K562 (cell line): ENCODE data around the gene ZNF300. TPM values are rescaled to one million over a fixed set of nuclear protein-coding genes. Genes with fewer than 3 reads are reported as not detected.

Experiments used
- ATAC-seq: fragments of 200-7000 bp; cut with Tn5 transposase; 3 replicates; pipeline ENCODE4 v1.9.1; 2020; ENCODE audit warnings: moderate library complexity
- BruUV-seq: library from RNA; stranded (reverse); fragments of 400-500 nt; replicated peaks from 2 replicates; lab custom pipeline; 2021; lab: Mats Ljungman, UMichigan
- CTCF ChIA-PET: fragments of 300-600 bp; formaldehyde crosslinking; extraction: SDS; loops from one replicate; lab custom pipeline; 2021; ENCODE audit warnings: low intra/inter-chr PET ratio; lab: Yijun Ruan, JAX
- POLR2A ChIA-PET: fragments of 300-600, 350-650 bp; sonication (Branson Sonifier 250); formaldehyde crosslinking; extraction: SDS; loops from one replicate; lab custom pipeline; 2021; ENCODE audit warnings: antibody characterized with exemption, inconsistent platforms; lab: Yijun Ruan, JAX
- DNase-seq, 4 experiments: peaks; one replicate each; pipeline versions ENCODE4 v3.0.0 to v3.0.0-alpha.2; 2011 to 2018; ENCODE audit warnings: low spot score in 3 of 4, mixed read lengths in 3 of 4; ENCODE audit errors: extremely low read depth in 1 of 4
- FAIRE-seq: peaks from 2 replicates; lab custom pipeline; 2011; peaks lifted over from hg19 to GRCh38; lab: Jason Lieb, UNC
- H2AFZ ChIP-seq: 2 replicates; pipeline ENCODE4 v1.6.0; 2011; ENCODE audit warnings: low read depth, low read length, control low read depth, inconsistent platforms
- H3K27ac ChIP-seq: fragments of 200-600 bp; 3 replicates; pipeline ENCODE4 v1.8.0; 2011; ENCODE audit warnings: low read depth, mild to moderate bottlenecking, control low read depth, inconsistent platforms, low read length, moderate library complexity, mixed read lengths; ENCODE audit errors: extremely low read depth
- H3K27me3 ChIP-seq, 2 experiments: fragments of 300-600 bp in 1 of 2; 2 replicates in 1 of 2; 3 replicates in 1 of 2; pipeline versions ENCODE4 v1.6.0 to v1.8.0; 2011; ENCODE audit warnings: inconsistent platforms in 2 of 2, low read length in 2 of 2, mild to moderate bottlenecking in 1 of 2, mixed read lengths in 1 of 2, moderate library complexity in 1 of 2; ENCODE audit not compliant: control insufficient read depth in 2 of 2, insufficient read depth in 2 of 2
- H3K36me3 ChIP-seq: fragments of 300-600 bp; 3 replicates; pipeline ENCODE4 v1.8.0; 2011; ENCODE audit warnings: mild to moderate bottlenecking, low read length, inconsistent platforms; ENCODE audit not compliant: control insufficient read depth, insufficient read depth
- H3K4me1 ChIP-seq, 2 experiments: fragments of 200-600 bp in 1 of 2; replicated peaks in 1 of 2; 2 replicates in 1 of 2; 3 replicates in 1 of 2; pipeline versions ENCODE4 v1.5.1 to v1.8.0; 2011; ENCODE audit warnings: inconsistent platforms in 2 of 2, low read length in 2 of 2, mild to moderate bottlenecking in 1 of 2, mixed read lengths in 1 of 2, moderate library complexity in 1 of 2; ENCODE audit not compliant: control insufficient read depth in 2 of 2, insufficient read depth in 2 of 2
- H3K4me2 ChIP-seq: 2 replicates; pipeline ENCODE4 v1.6.1; 2011; ENCODE audit warnings: low read length, control low read depth, inconsistent platforms, mixed read lengths; ENCODE audit not compliant: insufficient read depth
- H3K4me3 ChIP-seq: fragments of 200-600 bp; sonication (generic), shearing (Covaris generic); 2 replicates; pipeline ENCODE4 v1.5.1; 2016; ENCODE audit warnings: control low read depth, inconsistent platforms
- H3K79me2 ChIP-seq: fragments of 200-600 bp; 3 replicates; pipeline ENCODE4 v1.8.0; 2011; ENCODE audit warnings: low read length, inconsistent platforms; ENCODE audit not compliant: control insufficient read depth, insufficient read depth
- H3K9ac ChIP-seq, 2 experiments: 2 replicates each; pipeline versions ENCODE4 v1.6.0 to v1.6.1; 2011; ENCODE audit warnings: low read depth in 2 of 2, low read length in 2 of 2, control low read depth in 1 of 2, inconsistent platforms in 1 of 2, mild to moderate bottlenecking in 1 of 2, mixed read lengths in 1 of 2; ENCODE audit not compliant: insufficient read depth in 1 of 2
- H3K9me1 ChIP-seq: one replicate; pipeline ENCODE4 v1.6.0; 2011; ENCODE audit warnings: inconsistent platforms, mild to moderate bottlenecking, low read length, moderate library complexity; ENCODE audit not compliant: control insufficient read depth, insufficient read depth
- H3K9me3 ChIP-seq: replicated peaks from 2 replicates; pipeline ENCODE4 v1.5.1; 2011; ENCODE audit warnings: low read depth, low read length, inconsistent platforms; ENCODE audit not compliant: control insufficient read depth, insufficient read depth
- H4K20me1 ChIP-seq: replicated peaks from 2 replicates; pipeline ENCODE4 v1.6.1; 2011; ENCODE audit warnings: low read length, inconsistent platforms, mixed read lengths; ENCODE audit not compliant: control insufficient read depth, insufficient read depth
- CEBPZ ChIP-seq: fragments of 150-350 bp; IDR thresholded peaks from 2 replicates; pipeline ENCODE4 v1.6.1; 2014; ENCODE audit warnings: low read depth, mild to moderate bottlenecking, low read length, borderline replicate concordance
- EP400 ChIP-seq: fragments of 450-650 bp; IDR thresholded peaks from 2 replicates; pipeline ENCODE4 v1.6.1; 2017; ENCODE audit warnings: antibody characterized with exemption, mild to moderate bottlenecking, moderate library complexity
- FOXM1 ChIP-seq, 2 experiments: fragments of 450-650 bp in 1 of 2; sonication (generic) in 1 of 2; formaldehyde crosslinking in 1 of 2; IDR thresholded peaks; 2 replicates each; pipeline versions ENCODE4 v1.6.1 to v1.9.0; 2017 to 2022; ENCODE audit warnings: low read depth in 2 of 2, mild to moderate bottlenecking in 2 of 2, missing genetic modification reagents in 1 of 2, moderate library complexity in 1 of 2
- HDAC6 ChIP-seq: IDR thresholded peaks from 2 replicates; pipeline ENCODE4 v1.6.1; 2012; ENCODE audit warnings: low read depth, mild to moderate bottlenecking, control low read depth, inconsistent platforms, low read length, moderate library complexity
- NR1H2 ChIP-seq: sonication (generic); formaldehyde crosslinking; IDR thresholded peaks from 2 replicates; pipeline ENCODE4 v1.4.0; 2020; ENCODE audit warnings: mild to moderate bottlenecking, missing genetic modification reagents
- THRB ChIP-seq: fragments of 450-650 bp; formaldehyde crosslinking; conservative IDR thresholded peaks from 2 replicates; pipeline ENCODE4 v1.4.0; 2022; ENCODE audit warnings: mild to moderate bottlenecking, missing genetic modification characterization
- ZC3H8 ChIP-seq: fragments of 450-650 bp; IDR thresholded peaks from 2 replicates; pipeline ENCODE4 v1.6.1; 2017
- WGBS: fragments of 100-300 bp; shearing (Covaris generic); methylation state at CpG from one replicate; pipeline ENCODE4 v1.1.6; 2016; ENCODE audit warnings: low coverage, mixed read lengths; ENCODE audit not compliant: insufficient coverage; ENCODE audit errors: missing lambda C conversion rate; 5-methylcytosine and 5-hydroxymethylcytosine counted together
- in situ Hi-C: fragments of 300-500 bp; cut with MboI; formaldehyde crosslinking; loops from 4 replicates; pipeline ENCODE4 v1.15.0; 2018; ENCODE audit warnings: inconsistent platforms, mixed read lengths
- intact Hi-C: fragments of 100-400 bp; cut with micrococcal nuclease; formaldehyde crosslinking; loops from 2 replicates; pipeline ENCODE4 v1.14.2; 2022
- polyA plus RNA-seq, 8 experiments: library from polyadenylated mRNA; depleted of rRNA in 4 of 8; stranded (reverse) in 5 of 8; unstranded in 3 of 8; fragments of >200 nt; fragmentation: Nextera tagmentation in 2 of 8; fragmentation: Illumina TruSeq in 1 of 8; extraction: Ambion mirVana in 2 of 8; extraction: Trizol in 1 of 8; gene quantifications; 2 replicates each; pipeline versions ENCODE4 v1.2.1 to v1.2.3, GENCODE V29; 2011 to 2014; ENCODE audit warnings: inconsistent platforms in 1 of 8, missing spikeins in 1 of 8
- total RNA-seq, 7 experiments: library from RNA; depleted of rRNA in 6 of 7; stranded (reverse); fragments of >200 nt in 6 of 7; fragmentation: Illumina TruSeq in 2 of 7; extraction: Trizol in 2 of 7; gene quantifications; 2 replicates each; pipeline versions ENCODE4 v1.2.1 to v1.2.3, GENCODE V29; 2011 to 2021; ENCODE audit warnings: low replicate concordance in 1 of 7
- TF ChIP-seq, protein P1 (sequence below): sonication (generic); formaldehyde crosslinking; IDR thresholded peaks from 2 replicates; pipeline ENCODE4 v1.8.0; 2022; ENCODE audit warnings: missing genetic modification reagents, mild to moderate bottlenecking, moderate library complexity, borderline replicate concordance
- TF ChIP-seq, protein P2 (sequence below): fragments of 250-450 bp; sonication (Bioruptor Pico); IDR thresholded peaks from 2 replicates; pipeline ENCODE4 v1.4.0; 2020

ZNF300 gene
- total and polyA plus RNA-seq, 9 of the 15 experiments (the other 6 are each of a cell fraction or from before 2014, with no cell fraction given), result 4.4 to 13.2 (median 11.1) TPM

DNA sequence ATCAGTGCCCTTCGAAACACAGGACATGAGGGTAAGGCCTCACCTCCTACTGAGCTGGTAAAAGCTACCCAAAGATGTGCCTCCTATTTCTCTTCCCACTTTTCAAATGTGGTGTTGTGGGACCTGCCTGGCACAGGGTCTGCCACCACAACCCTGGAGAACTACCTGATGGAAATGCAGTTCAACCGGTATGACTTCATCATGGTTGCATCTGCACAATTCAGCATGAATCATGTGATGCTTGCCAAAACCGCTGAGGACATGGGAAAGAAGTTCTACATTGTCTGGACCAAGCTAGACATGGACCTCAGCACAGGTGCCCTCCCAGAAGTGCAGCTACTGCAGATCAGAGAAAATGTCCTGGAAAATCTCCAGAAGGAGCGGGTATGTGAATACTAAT is 56.5 kb downstream of the ZNF300 start:
- Histone ChIP-seq H2AFZ (no peak overlapping the region), H4K20me1 (no peaks in the 10 kb centered on the region), H3K36me3 (no peaks in the 10 kb centered on the region), H3K4me1 (peaks cover 0 to 5% of the 10 kb centered on the region in 2 experiments; a peak in 3 of 5 replicates), H3K9me3 (no peaks in the 10 kb centered on the region), H3K4me2 (no peak overlapping the region), H3K79me2 (no peaks in the 10 kb centered on the region), H3K27me3 (peaks cover 0 to 11% of the 10 kb centered on the region in 2 experiments; a peak in 3 of 5 replicates), H3K9me1 (no peaks in the 10 kb centered on the region), H3K4me3 (no peak overlapping the region), H3K9ac (no peak overlapping the region), H3K27ac (no peak overlapping the region)
- in situ Hi-C loops (loop anchor here (5.0 to 10.0 kb wide), 2 partner anchors 286 to 393 kb away; no protein-coding TSS in a partner anchor), intact Hi-C loops (loop anchor here (5.0 to 10.0 kb wide), 4 partner anchors 86 to 411 kb away; no protein-coding TSS in a partner anchor)
- WGBS, result 14% methylated on average over 4 of the region's 4 CpGs
- FAIRE-seq (no peak), ATAC-seq (no peak), DNase-seq (no peak)
- POLR2A ChIA-PET, result no interaction called here
- BruUV-seq, result no TSS peak
- CTCF ChIA-PET, result interaction anchor here (0.6 to 3.7 kb wide), 2 partner anchors 288 to 1987 kb away, joined by 3 to 26 read pairs; no protein-coding TSS in a partner anchor
- TF ChIP-seq CEBPZ (no peak), NR1H2 (no peak), EP400 (no peak), FOXM1 (IDR thresholded peaks at IDR 0.05; ENCODE audit: low read depth) (no peak), FOXM1 (CRISPR knock-in tag; IDR thresholded peaks at IDR 0.05; ENCODE audit: low read depth) (no peak), THRB (CRISPR knock-in tag) (no peak), ZC3H8 (no peak), HDAC6 (no peak)
- TF ChIP-seq, protein P1, sequence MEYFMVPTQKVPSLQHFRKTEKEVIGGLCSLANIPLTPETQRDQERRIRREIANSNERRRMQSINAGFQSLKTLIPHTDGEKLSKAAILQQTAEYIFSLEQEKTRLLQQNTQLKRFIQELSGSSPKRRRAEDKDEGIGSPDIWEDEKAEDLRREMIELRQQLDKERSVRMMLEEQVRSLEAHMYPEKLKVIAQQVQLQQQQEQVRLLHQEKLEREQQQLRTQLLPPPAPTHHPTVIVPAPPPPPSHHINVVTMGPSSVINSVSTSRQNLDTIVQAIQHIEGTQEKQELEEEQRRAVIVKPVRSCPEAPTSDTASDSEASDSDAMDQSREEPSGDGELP (CRISPR knock-in tag), result no peak
- TF ChIP-seq, protein P2, sequence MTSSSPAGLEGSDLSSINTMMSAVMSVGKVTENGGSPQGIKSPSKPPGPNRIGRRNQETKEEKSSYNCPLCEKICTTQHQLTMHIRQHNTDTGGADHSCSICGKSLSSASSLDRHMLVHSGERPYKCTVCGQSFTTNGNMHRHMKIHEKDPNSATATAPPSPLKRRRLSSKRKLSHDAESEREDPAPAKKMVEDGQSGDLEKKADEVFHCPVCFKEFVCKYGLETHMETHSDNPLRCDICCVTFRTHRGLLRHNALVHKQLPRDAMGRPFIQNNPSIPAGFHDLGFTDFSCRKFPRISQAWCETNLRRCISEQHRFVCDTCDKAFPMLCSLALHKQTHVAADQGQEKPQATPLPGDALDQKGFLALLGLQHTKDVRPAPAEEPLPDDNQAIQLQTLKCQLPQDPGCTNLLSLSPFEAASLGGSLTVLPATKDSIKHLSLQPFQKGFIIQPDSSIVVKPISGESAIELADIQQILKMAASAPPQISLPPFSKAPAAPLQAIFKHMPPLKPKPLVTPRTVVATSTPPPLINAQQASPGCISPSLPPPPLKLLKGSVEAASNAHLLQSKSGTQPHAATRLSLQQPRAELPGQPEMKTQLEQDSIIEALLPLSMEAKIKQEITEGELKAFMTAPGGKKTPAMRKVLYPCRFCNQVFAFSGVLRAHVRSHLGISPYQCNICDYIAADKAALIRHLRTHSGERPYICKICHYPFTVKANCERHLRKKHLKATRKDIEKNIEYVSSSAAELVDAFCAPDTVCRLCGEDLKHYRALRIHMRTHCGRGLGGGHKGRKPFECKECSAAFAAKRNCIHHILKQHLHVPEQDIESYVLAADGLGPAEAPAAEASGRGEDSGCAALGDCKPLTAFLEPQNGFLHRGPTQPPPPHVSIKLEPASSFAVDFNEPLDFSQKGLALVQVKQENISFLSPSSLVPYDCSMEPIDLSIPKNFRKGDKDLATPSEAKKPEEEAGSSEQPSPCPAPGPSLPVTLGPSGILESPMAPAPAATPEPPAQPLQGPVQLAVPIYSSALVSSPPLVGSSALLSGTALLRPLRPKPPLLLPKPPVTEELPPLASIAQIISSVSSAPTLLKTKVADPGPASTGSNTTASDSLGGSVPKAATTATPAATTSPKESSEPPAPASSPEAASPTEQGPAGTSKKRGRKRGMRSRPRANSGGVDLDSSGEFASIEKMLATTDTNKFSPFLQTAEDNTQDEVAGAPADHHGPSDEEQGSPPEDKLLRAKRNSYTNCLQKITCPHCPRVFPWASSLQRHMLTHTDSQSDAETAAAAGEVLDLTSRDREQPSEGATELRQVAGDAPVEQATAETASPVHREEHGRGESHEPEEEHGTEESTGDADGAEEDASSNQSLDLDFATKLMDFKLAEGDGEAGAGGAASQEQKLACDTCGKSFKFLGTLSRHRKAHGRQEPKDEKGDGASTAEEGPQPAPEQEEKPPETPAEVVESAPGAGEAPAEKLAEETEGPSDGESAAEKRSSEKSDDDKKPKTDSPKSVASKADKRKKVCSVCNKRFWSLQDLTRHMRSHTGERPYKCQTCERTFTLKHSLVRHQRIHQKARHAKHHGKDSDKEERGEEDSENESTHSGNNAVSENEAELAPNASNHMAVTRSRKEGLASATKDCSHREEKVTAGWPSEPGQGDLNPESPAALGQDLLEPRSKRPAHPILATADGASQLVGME (CRISPR knock-in tag), result no peak
